ENCODE results near the gene NOS1AP.

The NOS1AP gene

GRCh38 chr1:162135271-162135775 lies 65.8 kb downstream of the NOS1AP start:
- Mint-ChIP-seq H3K4me1 (no peaks in the 10 kb centered on the region), H3K9me3 (no peaks in the 10 kb centered on the region), H3K4me3 (no peak overlapping the region), H3K27me3 (peaks cover 29% of the 10 kb centered on the region), H3K27ac (no peak overlapping the region)
- no peak for DNase-seq
- ATAC-seq = no peak

DNA sequence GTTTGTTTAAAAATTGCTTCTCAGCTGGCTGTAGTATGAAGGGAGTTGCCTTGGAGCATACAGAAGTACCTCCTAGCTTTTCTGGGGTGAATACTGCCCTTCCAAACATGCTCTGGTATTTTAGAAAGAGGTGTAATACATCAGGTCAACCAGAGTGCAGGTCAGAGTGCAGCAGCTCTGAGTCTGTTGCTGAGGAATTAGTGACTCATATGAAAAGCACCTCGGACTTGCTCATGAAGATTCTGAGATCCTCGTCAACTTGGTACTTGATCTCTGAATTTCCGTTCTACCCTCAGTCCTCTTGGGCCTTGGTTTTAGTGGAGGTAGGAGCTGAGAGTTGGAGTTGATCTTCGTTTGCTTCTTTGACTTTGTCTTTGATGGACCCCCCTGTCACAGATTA lies 67.3 kb downstream of the NOS1AP start:
- no peak overlapping the region for H3K27ac Mint-ChIP-seq
- H3K27me3 Mint-ChIP-seq = peaks cover 30% of the 10 kb centered on the region
- ATAC-seq = no peak
- H3K4me1 Mint-ChIP-seq = no peaks in the 10 kb centered on the region
- DNase-seq = no peak
- no peaks in the 10 kb centered on the region for H3K9me3 Mint-ChIP-seq
- no peak overlapping the region for H3K4me3 Mint-ChIP-seq

GRCh38 chr1:162137179-162137960 lies 67.9 kb downstream of the NOS1AP start:
- H3K27ac Mint-ChIP-seq = no peak overlapping the region
- H3K27me3 Mint-ChIP-seq = peaks cover 30% of the 10 kb centered on the region
- ATAC-seq = no peak
- DNase-seq = no peak
- no peaks in the 10 kb centered on the region for H3K4me1 Mint-ChIP-seq
- H3K4me3 Mint-ChIP-seq = no peak overlapping the region
- H3K9me3 Mint-ChIP-seq = no peaks in the 10 kb centered on the region

DNA sequence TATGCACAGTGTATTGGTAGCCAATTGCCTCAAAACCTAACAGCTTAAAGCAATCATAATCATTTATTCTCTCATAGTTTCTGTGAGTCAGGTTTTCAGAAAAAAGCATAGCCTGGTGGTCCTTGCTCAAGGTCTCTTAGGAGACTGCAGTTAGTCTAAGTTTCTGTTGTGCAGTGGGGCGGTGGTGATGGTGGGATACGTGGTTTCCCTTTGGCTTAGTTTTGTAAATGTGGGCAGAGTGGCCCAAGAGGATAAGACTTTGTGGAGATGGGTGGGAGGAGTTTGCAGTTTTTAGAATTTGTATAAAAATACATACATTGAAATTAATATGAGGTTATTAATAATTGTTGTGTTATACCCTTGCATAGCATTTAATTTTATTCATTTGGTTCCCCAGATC lies 68.6 kb downstream of the NOS1AP start:
- H3K4me1 Mint-ChIP-seq = no peaks in the 10 kb centered on the region
- DNase-seq (no peak), ATAC-seq (no peak)
- H3K27me3 Mint-ChIP-seq = peaks cover 30% of the 10 kb centered on the region
- no peak overlapping the region for H3K27ac Mint-ChIP-seq
- no peaks in the 10 kb centered on the region for H3K9me3 Mint-ChIP-seq
- no peak overlapping the region for H3K4me3 Mint-ChIP-seq

GRCh38 chr1:162138599-162139181 lies 69.2 kb downstream of the NOS1AP start:
- H3K4me3 Mint-ChIP-seq = no peak overlapping the region
- H3K27me3 Mint-ChIP-seq = peaks cover 30% of the 10 kb centered on the region
- H3K4me1 Mint-ChIP-seq = no peaks in the 10 kb centered on the region
- H3K9me3 Mint-ChIP-seq = no peaks in the 10 kb centered on the region
- ATAC-seq = no peak
- no peak overlapping the region for H3K27ac Mint-ChIP-seq
- DNase-seq = no peak

- Mint-ChIP-seq H3K9me3 (no peaks in the 10 kb centered on the region), H3K4me3 (no peak overlapping the region), H3K27me3 (peaks cover 30% of the 10 kb centered on the region), H3K27ac (no peak overlapping the region), H3K4me1 (no peaks in the 10 kb centered on the region)
- DNase-seq = no peak
- no peak for ATAC-seq
Observed at GRCh38 chr1:162139211-162139610, 69.7 kb downstream of the NOS1AP start.

DNA sequence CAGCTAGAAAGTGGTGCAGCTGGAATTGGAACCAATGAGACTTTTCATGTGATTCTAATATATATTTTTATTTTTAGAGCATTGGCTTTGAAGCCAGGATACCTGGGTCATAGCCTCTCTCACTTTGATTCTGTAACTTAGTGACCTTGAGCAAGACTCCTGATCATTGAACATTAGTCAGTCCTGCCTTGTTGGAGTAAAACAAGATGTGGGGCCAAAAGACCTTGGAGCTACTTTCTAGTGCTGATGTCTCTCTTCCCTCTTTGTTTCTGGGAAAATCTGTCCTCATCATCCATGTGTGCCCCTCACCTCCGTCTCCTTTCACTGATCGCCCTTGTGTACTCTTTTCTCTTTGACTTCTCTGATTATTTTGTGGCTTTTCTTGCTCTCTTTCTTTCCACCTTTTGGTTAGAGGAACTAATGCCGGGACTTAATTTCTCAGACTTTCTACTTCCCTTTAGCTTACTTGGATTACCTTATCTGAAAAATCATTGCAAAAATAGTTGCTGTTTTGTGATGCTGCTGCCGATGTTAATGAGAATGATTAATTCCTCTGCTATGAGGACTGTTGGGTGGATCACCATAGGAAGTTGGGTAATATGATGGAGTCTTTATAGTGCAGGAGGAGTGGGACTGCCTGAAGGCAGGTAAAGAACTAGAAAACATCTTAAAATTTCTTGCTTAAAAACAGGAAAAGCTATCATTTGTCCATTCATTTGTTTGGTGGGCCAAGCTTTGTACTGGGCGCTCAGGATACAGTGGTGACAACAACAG lies 72.0 kb downstream of the NOS1AP start:
- no peak overlapping the region for H3K27ac Mint-ChIP-seq
- H3K9me3 Mint-ChIP-seq = no peaks in the 10 kb centered on the region
- no peaks in the 10 kb centered on the region for H3K4me1 Mint-ChIP-seq

DNA sequence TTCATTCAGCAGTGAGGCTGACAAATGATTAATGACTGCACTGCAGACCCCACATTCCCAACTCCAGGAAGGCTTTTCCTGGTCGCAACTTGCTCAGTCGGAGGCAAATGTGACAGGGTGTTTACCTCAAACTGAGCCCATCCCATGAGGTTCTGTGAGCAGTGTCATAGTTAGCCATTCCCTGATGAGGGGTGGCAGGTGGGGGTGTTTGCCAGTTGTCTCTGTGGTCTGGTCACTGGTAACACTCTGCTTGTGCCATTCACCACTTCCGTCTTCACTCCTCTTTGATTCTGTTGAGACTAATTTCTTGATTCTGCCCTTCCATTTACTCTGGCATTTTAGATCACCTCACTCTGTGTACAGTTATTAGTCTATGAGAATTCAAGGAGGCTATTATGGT lies 73.5 kb downstream of the NOS1AP start:
- Mint-ChIP-seq H3K27ac (no peak overlapping the region), H3K9me3 (no peaks in the 10 kb centered on the region), H3K27me3 (peaks cover 19% of the 10 kb centered on the region), H3K4me1 (no peaks in the 10 kb centered on the region), H3K4me3 (no peak overlapping the region)
- ATAC-seq (no peak), DNase-seq (no peak)

More for the DNA sequence above, 72.0 kb downstream of the NOS1AP start:
- Mint-ChIP-seq H3K27me3 (peaks cover 30% of the 10 kb centered on the region), H3K4me3 (no peak overlapping the region)
- no peak for DNase-seq
- no peak for ATAC-seq

- ATAC-seq (no peak), DNase-seq (no peak)
- Mint-ChIP-seq H3K4me1 (no peaks in the 10 kb centered on the region), H3K9me3 (no peaks in the 10 kb centered on the region), H3K27ac (no peak overlapping the region), H3K27me3 (peaks cover 19% of the 10 kb centered on the region), H3K4me3 (no peak overlapping the region)
Observed at GRCh38 chr1:162144268-162144667, 74.8 kb downstream of the NOS1AP start.

- DNase-seq = no peak
- H3K27me3 Mint-ChIP-seq = peaks cover 19% of the 10 kb centered on the region
- no peak overlapping the region for H3K27ac Mint-ChIP-seq
- no peak overlapping the region for H3K4me3 Mint-ChIP-seq
- no peak for ATAC-seq
- H3K9me3 Mint-ChIP-seq = no peaks in the 10 kb centered on the region
- no peaks in the 10 kb centered on the region for H3K4me1 Mint-ChIP-seq
Observed at GRCh38 chr1:162144853-162145252, 75.4 kb downstream of the NOS1AP start.

GRCh38 chr1:162145280-162145965 lies 75.9 kb downstream of the NOS1AP start:
- DNase-seq = no peak
- no peak overlapping the region for H3K4me3 Mint-ChIP-seq
- ATAC-seq = no peak

DNA sequence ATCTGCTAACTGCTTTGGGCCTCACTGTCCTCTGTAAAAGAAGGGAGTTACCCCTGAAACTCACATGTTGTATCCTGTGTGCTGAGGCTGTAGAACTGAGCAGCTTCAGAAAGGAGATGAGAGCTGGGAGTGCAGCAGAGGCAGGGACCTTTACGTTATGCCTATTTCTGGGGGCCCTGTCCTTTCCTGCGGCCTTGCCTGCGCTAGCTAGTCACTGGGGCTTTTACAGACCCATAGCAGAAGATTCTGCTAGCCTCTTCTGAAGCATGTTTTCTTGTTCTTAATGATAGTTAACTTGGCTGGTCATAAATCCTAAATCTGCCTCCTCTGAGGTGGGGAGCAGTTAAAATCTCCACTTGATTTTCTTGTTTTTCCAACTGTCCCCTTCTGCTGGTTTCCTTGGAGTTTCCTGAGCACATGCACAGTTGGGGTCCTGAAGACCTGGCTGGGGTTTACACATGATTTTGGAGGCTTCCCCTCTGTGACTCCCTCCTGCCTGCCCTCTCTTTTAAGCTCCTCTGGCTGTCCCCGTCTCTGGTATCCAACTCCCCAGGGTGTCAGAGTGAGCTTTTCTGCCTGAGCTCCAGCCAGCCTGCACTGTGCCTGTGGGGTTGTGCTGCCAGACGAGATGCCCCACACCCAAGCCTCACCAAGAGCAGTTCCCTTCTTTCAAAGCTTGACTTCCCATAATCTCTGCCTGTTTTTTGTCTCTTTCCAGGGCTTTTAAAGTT lies 76.6 kb downstream of the NOS1AP start:
- Mint-ChIP-seq H3K9me3 (no peaks in the 10 kb centered on the region), H3K27ac (no peak overlapping the region), H3K4me3 (no peak overlapping the region), H3K4me1 (no peaks in the 10 kb centered on the region), H3K27me3 (peaks cover 25% of the 10 kb centered on the region)
- DNase-seq = no peak
- ATAC-seq = no peak

More at GRCh38 chr1:162145280-162145965, 75.9 kb downstream of the NOS1AP start:
- Mint-ChIP-seq H3K27me3 (peaks cover 19% of the 10 kb centered on the region), H3K27ac (no peak overlapping the region), H3K9me3 (no peaks in the 10 kb centered on the region), H3K4me1 (no peaks in the 10 kb centered on the region)

DNA sequence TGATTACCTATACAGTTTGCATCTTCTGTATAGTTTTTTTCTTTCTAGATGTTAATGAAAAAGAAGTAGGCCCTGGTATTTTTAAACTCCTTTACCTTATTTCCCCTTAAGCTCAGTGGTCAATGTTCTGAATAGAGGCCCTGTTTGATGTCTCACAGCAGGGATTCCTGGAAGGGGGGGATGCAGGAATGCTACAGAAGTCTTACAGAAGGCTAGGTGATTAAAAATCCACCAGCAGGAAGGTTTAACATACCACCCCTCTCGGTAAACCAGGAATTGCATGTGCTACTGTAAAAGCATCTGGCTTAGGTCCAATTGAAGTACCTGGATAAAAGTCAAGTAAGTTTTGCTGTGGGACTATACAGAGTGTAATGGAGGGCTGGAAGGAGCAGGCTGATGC lies 78.3 kb downstream of the NOS1AP start:
- Mint-ChIP-seq H3K27ac (no peak overlapping the region), H3K4me3 (no peak overlapping the region), H3K9me3 (no peaks in the 10 kb centered on the region), H3K27me3 (peaks cover 18% of the 10 kb centered on the region), H3K4me1 (no peaks in the 10 kb centered on the region)
- DNase-seq (no peak), ATAC-seq (no peak)

DNA sequence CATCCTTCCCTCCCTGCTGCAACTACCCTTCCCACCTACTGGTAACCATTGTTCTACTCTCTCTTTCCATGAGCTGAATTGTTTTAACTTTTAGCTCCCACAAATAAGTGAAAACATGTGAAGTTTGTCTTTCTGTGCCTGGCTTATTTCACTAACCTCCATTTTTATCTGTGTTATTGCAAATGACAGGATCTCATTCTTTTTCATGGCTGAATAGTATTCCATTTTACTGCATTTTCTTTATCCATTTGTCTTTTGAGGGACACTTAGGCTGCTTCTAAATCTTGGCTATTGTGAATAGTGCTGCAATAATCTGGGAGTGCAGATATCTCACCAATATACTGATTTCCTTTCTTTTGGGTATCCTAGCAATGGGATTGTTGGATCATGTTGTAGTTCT lies 80.6 kb downstream of the NOS1AP start:
- H3K9me3 Mint-ChIP-seq = no peaks in the 10 kb centered on the region
- no peak overlapping the region for H3K4me3 Mint-ChIP-seq
- no peak overlapping the region for H3K27ac Mint-ChIP-seq
- DNase-seq (no peak), ATAC-seq (no peak)
- H3K4me1 Mint-ChIP-seq = no peaks in the 10 kb centered on the region
- H3K27me3 Mint-ChIP-seq = peaks cover 16% of the 10 kb centered on the region
